HepG2 (cell line): Measurements from ENCODE around the gene LSM3. TPM values are rescaled to one million over a fixed set of nuclear protein-coding genes. Genes with fewer than 3 reads are reported as not detected.

Source experiments
- BCLAF1 ChIP-seq: fragments of 450-650 bp; IDR thresholded peaks from 2 replicates; pipeline ENCODE4 v1.6.1; 2017; ENCODE audit warnings: mild to moderate bottlenecking
- FOSL2 ChIP-seq: sonication (generic); formaldehyde crosslinking; IDR thresholded peaks from 2 replicates; pipeline ENCODE4 v1.4.0; 2020; ENCODE audit warnings: missing genetic modification reagents
- GZF1 ChIP-seq: sonication (generic); formaldehyde crosslinking; IDR thresholded peaks from 2 replicates; pipeline ENCODE4 v1.5.1; 2020; ENCODE audit warnings: mild to moderate bottlenecking, missing genetic modification reagents
- HDAC2 ChIP-seq: sonication (generic); formaldehyde crosslinking; IDR thresholded peaks from 2 replicates; pipeline ENCODE4 v1.4.0; 2020; ENCODE audit warnings: missing genetic modification reagents
- HMGXB4 ChIP-seq, 2 experiments: sonication (generic) in 1 of 2; formaldehyde crosslinking in 1 of 2; IDR thresholded peaks; 2 replicates each; pipeline versions ENCODE4 v1.4.0 to v1.6.1; 2018 to 2020; ENCODE audit warnings: missing genetic modification reagents in 2 of 2, borderline replicate concordance in 1 of 2, low read depth in 1 of 2, mild to moderate bottlenecking in 1 of 2, missing biosample characterization in 1 of 2
- ISX ChIP-seq: sonication (generic); formaldehyde crosslinking; conservative IDR thresholded peaks from 2 replicates; pipeline ENCODE4 v1.5.0; 2020; ENCODE audit warnings: missing genetic modification reagents
- MAFF ChIP-seq: IDR thresholded peaks from 2 replicates; pipeline ENCODE4 v1.6.1; 2011; ENCODE audit warnings: low read depth, low read length, improper control_type of control experiment
- MTERF4 ChIP-seq: sonication (generic); formaldehyde crosslinking; IDR thresholded peaks from 2 replicates; pipeline ENCODE4 v1.8.0; 2023; ENCODE audit warnings: mild to moderate bottlenecking, missing genetic modification reagents
- RCOR2 ChIP-seq: IDR thresholded peaks from 2 replicates; pipeline ENCODE4 v1.6.1; 2016; ENCODE audit warnings: missing biosample characterization, missing genetic modification reagents
- SAFB2 ChIP-seq: sonication (generic); formaldehyde crosslinking; IDR thresholded peaks from 2 replicates; pipeline ENCODE4 v1.5.1; 2020; ENCODE audit warnings: missing genetic modification reagents, low read depth, mild to moderate bottlenecking, borderline replicate concordance
- SIN3A ChIP-seq: IDR thresholded peaks from 2 replicates; pipeline ENCODE4 v1.6.1; 2011; ENCODE audit warnings: low read depth, mild to moderate bottlenecking, control low read depth, low read length, borderline replicate concordance
- SMYD3 ChIP-seq: sonication (generic); formaldehyde crosslinking; IDR thresholded peaks from 2 replicates; pipeline ENCODE4 v1.8.1; 2023; ENCODE audit warnings: mild to moderate bottlenecking, missing genetic modification reagents
- SSRP1 ChIP-seq: IDR thresholded peaks from 2 replicates; pipeline ENCODE4 v1.6.1; 2016; ENCODE audit warnings: control low read depth
- TSC22D2 ChIP-seq: sonication (generic); formaldehyde crosslinking; IDR thresholded peaks from 2 replicates; pipeline ENCODE4 v1.5.1; 2020; ENCODE audit warnings: missing genetic modification reagents, mild to moderate bottlenecking, borderline replicate concordance
- WIZ ChIP-seq: sonication (generic); formaldehyde crosslinking; IDR thresholded peaks from 2 replicates; pipeline ENCODE4 v1.5.1; 2020; ENCODE audit warnings: mild to moderate bottlenecking, missing genetic modification reagents
- ZNF18 ChIP-seq: sonication (generic); formaldehyde crosslinking; IDR thresholded peaks from 2 replicates; pipeline ENCODE4 v1.8.0; 2022; ENCODE audit warnings: mild to moderate bottlenecking, missing genetic modification reagents; ENCODE audit not compliant: insufficient replicate concordance
- ZNF264 ChIP-seq: sonication (generic); formaldehyde crosslinking; IDR thresholded peaks from 2 replicates; pipeline ENCODE4 v1.4.0; 2020; ENCODE audit warnings: missing genetic modification reagents
- ZNF703 ChIP-seq: sonication (generic); formaldehyde crosslinking; IDR thresholded peaks from 2 replicates; pipeline ENCODE4 v1.5.1; 2020; ENCODE audit warnings: missing genetic modification reagents, mild to moderate bottlenecking, moderate library complexity, borderline replicate concordance
- ZNF720 ChIP-seq: sonication (generic); formaldehyde crosslinking; IDR thresholded peaks from 2 replicates; pipeline ENCODE4 v1.4.0; 2020; ENCODE audit warnings: missing genetic modification reagents
- ZNF749 ChIP-seq: sonication (generic); formaldehyde crosslinking; IDR thresholded peaks from 2 replicates; pipeline ENCODE4 v1.8.0; 2022; ENCODE audit warnings: mild to moderate bottlenecking, missing genetic modification reagents, moderate library complexity, borderline replicate concordance
- polyA plus RNA-seq, 8 experiments: library from polyadenylated mRNA; depleted of rRNA in 3 of 8; stranded (reverse) in 7 of 8; unstranded in 1 of 8; fragments of >200 nt; fragmentation: Illumina TruSeq in 4 of 8; extraction: Trizol in 4 of 8; gene quantifications; 2 replicates each; pipeline versions ENCODE4 v1.2.1 to v1.2.3, GENCODE V29; 2011 to 2016; ENCODE audit warnings: low read depth in 4 of 8, missing spikeins in 1 of 8, mixed read lengths in 1 of 8; ENCODE audit not compliant: insufficient read depth in 1 of 8
- total RNA-seq, 5 experiments: library from RNA; depleted of rRNA; stranded (reverse); fragments of >200 nt; fragmentation: Illumina TruSeq; extraction: Trizol; gene quantifications; 2 replicates each; pipeline ENCODE4 v1.2.3, GENCODE V29; 2016; ENCODE audit warnings: low read depth in 1 of 5

LSM3 gene
- total and polyA plus RNA-seq, 2 of the 13 experiments (the other 11 are each of a cell fraction or from before 2014, with no cell fraction given) = 5.1 to 19.4 TPM

- TF ChIP-seq SAFB2 (CRISPR knock-in tag) (no peak), WIZ (no peak), TSC22D2 (no peak), MAFF (no peak), HMGXB4 (CRISPR knock-in tag; IDR thresholded peaks at IDR 0.05; ENCODE audit: borderline replicate concordance in 1 of 2, low read depth in 1 of 2) (no peak), ZNF264 (CRISPR knock-in tag) (no peak), SMYD3 (CRISPR knock-in tag) (0 out of 2 replicates have a peak, but pooled peaks have one; percentile 11), SIN3A (no peak), ISX (CRISPR knock-in tag) (no peak), RCOR2 (no peak), ZNF18 (CRISPR knock-in tag) (peak; percentile 64), ZNF703 (CRISPR knock-in tag) (0 out of 2 replicates have a peak, but pooled peaks have one; percentile 47), FOSL2 (CRISPR knock-in tag) (no peak), BCLAF1 (no peak), HDAC2 (CRISPR knock-in tag) (no peak), ZNF720 (CRISPR knock-in tag) (no peak), MTERF4 (CRISPR knock-in tag) (no peak), ZNF749 (CRISPR knock-in tag) (no peak), GZF1 (CRISPR knock-in tag) (peak; percentile 50; the same call in 1 of the 2 replicates), SSRP1 (CRISPR knock-in tag) (peak; percentile 45; the same call in 1 of the 2 replicates)
These were observed 904 bp upstream of the LSM3 start (continued) for GRCh38 chr3:14177580-14178246.
